Measurements from ENCODE around the gene YWHAB. TPM values are rescaled to one million over a fixed set of nuclear protein-coding genes. Genes with fewer than 3 reads are reported as not detected.

The YWHAB gene
- total and polyA plus RNA-seq, 2 donors (not counting 1 experiment from before 2014, with no cell fraction given): 89.7 to 321 TPM

DNA sequence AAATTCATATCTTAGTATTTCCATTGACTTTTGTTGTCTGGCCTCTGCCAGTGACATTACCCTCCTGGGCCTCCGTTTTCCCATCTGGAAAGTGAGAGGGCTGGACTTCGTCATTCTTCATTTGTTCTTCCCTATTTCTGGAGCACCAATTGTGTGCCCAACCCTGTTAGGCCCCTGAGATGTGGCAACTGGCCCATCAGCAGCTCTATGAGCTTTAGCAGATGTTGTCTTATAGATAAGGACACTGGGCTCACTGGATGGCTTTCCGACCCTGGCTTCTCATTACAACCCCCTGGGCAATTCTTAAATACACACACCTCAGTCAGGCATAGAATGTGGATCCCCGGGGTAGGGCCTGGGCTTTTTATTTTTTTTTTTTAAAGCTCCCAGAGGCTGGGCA, 39.0 kb downstream of the YWHAB start:
- Histone ChIP-seq H3K79me2 (ENCODE audit: control insufficient read depth, insufficient read depth, low read length) (no peaks in the 10 kb centered on the region), H3K4me1 (ENCODE audit: control insufficient read depth, extremely low read depth, insufficient read depth, low read length) (no peaks in the 10 kb centered on the region), H3K27me3 (ENCODE audit: control insufficient read depth, insufficient read depth, low read length) (no peaks in the 10 kb centered on the region), H3K9ac (ENCODE audit: insufficient read depth, low read length) (no peak overlapping the region), H3K4me3 (replicated peaks in 1 of 4; ENCODE audit: control extremely low read depth in 1 of 4, insufficient read depth in 1 of 4, low read depth in 3 of 4, low read length in 4 of 4) (no peak overlapping the region), H3K36me3 (ENCODE audit: control insufficient read depth, insufficient read depth, low read length) (peaks cover 2% of the 10 kb centered on the region), H4K20me1 (ENCODE audit: control insufficient read depth, extremely low read depth, insufficient read depth, low read length) (no peaks in the 10 kb centered on the region), H3K27ac (ENCODE audit: insufficient read depth, low read length) (no peak overlapping the region), H2AFZ (ENCODE audit: low read length) (no peak overlapping the region), H3K4me2 (ENCODE audit: extremely low read depth, insufficient read depth, low read length) (no peak overlapping the region), H3K9me3 (ENCODE audit: control insufficient read depth, insufficient read depth, low read depth, low read length) (no peaks in the 10 kb centered on the region)
- no peak for DNase-seq (ENCODE audit: low read depth in 2 of 2)
- TF ChIP-seq, protein P1, sequence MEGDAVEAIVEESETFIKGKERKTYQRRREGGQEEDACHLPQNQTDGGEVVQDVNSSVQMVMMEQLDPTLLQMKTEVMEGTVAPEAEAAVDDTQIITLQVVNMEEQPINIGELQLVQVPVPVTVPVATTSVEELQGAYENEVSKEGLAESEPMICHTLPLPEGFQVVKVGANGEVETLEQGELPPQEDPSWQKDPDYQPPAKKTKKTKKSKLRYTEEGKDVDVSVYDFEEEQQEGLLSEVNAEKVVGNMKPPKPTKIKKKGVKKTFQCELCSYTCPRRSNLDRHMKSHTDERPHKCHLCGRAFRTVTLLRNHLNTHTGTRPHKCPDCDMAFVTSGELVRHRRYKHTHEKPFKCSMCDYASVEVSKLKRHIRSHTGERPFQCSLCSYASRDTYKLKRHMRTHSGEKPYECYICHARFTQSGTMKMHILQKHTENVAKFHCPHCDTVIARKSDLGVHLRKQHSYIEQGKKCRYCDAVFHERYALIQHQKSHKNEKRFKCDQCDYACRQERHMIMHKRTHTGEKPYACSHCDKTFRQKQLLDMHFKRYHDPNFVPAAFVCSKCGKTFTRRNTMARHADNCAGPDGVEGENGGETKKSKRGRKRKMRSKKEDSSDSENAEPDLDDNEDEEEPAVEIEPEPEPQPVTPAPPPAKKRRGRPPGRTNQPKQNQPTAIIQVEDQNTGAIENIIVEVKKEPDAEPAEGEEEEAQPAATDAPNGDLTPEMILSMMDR (conservative IDR thresholded peaks at IDR 0.05 in 1 of 2, IDR thresholded peaks at IDR 0.05 in 1 of 2; ENCODE audit: low read depth in 1 of 2, low read length in 2 of 2): no peak
- TF ChIP-seq EZH2 (IDR thresholded peaks at IDR 0.05; ENCODE audit: low read length, missing control alignments): no peak

- H3K9me3 ChIP-seq (ENCODE audit: control insufficient read depth, insufficient read depth, low read depth, low read length): no peaks in the 10 kb centered on the region
- no peak overlapping the region for H3K4me2 ChIP-seq (ENCODE audit: extremely low read depth, insufficient read depth, low read length)
- H3K27me3 ChIP-seq (ENCODE audit: control insufficient read depth, insufficient read depth, low read length): no peaks in the 10 kb centered on the region
- H3K9ac ChIP-seq (ENCODE audit: insufficient read depth, low read length): no peak overlapping the region
- H3K36me3 ChIP-seq (ENCODE audit: control insufficient read depth, insufficient read depth, low read length): no peaks in the 10 kb centered on the region
- no peaks in the 10 kb centered on the region for H3K4me1 ChIP-seq (ENCODE audit: control insufficient read depth, extremely low read depth, insufficient read depth, low read length)
- no peak overlapping the region for H2AFZ ChIP-seq (ENCODE audit: low read length)
- no peaks in the 10 kb centered on the region for H3K79me2 ChIP-seq (ENCODE audit: control insufficient read depth, insufficient read depth, low read length)
- H3K27ac ChIP-seq (ENCODE audit: insufficient read depth, low read length): no peak overlapping the region
- no peak for DNase-seq (ENCODE audit: low read depth in 2 of 2)
- H4K20me1 ChIP-seq (ENCODE audit: control insufficient read depth, extremely low read depth, insufficient read depth, low read length): no peaks in the 10 kb centered on the region
- no peak for TF ChIP-seq EZH2 (IDR thresholded peaks at IDR 0.05; ENCODE audit: low read length, missing control alignments)
- TF ChIP-seq, protein P1 (conservative IDR thresholded peaks at IDR 0.05 in 1 of 2, IDR thresholded peaks at IDR 0.05 in 1 of 2; ENCODE audit: low read depth in 1 of 2, low read length in 2 of 2): no peak
- no peak overlapping the region for H3K4me3 ChIP-seq (replicated peaks in 1 of 4; ENCODE audit: control extremely low read depth in 1 of 4, insufficient read depth in 1 of 4, low read depth in 3 of 4, low read length in 4 of 4)
Observed at GRCh38 chr20:44928595-44928994, 43.1 kb downstream of the YWHAB start.

GRCh38 chr20:44930517-44931168, 45.1 kb downstream of the YWHAB start:
- Histone ChIP-seq H3K4me1 (ENCODE audit: control insufficient read depth, extremely low read depth, insufficient read depth, low read length) (no peaks in the 10 kb centered on the region), H3K27ac (ENCODE audit: insufficient read depth, low read length) (no peak overlapping the region), H3K79me2 (ENCODE audit: control insufficient read depth, insufficient read depth, low read length) (no peaks in the 10 kb centered on the region), H3K4me2 (ENCODE audit: extremely low read depth, insufficient read depth, low read length) (no peak overlapping the region), H3K36me3 (ENCODE audit: control insufficient read depth, insufficient read depth, low read length) (peaks cover 2% of the 10 kb centered on the region), H3K4me3 (replicated peaks in 1 of 4; ENCODE audit: control extremely low read depth in 1 of 4, insufficient read depth in 1 of 4, low read depth in 3 of 4, low read length in 4 of 4) (no peak overlapping the region), H3K27me3 (ENCODE audit: control insufficient read depth, insufficient read depth, low read length) (no peaks in the 10 kb centered on the region), H2AFZ (ENCODE audit: low read length) (no peak overlapping the region), H3K9ac (ENCODE audit: insufficient read depth, low read length) (no peak overlapping the region), H3K9me3 (ENCODE audit: control insufficient read depth, insufficient read depth, low read depth, low read length) (no peaks in the 10 kb centered on the region), H4K20me1 (ENCODE audit: control insufficient read depth, extremely low read depth, insufficient read depth, low read length) (no peaks in the 10 kb centered on the region)
- TF ChIP-seq, protein P1 (conservative IDR thresholded peaks at IDR 0.05 in 1 of 2, IDR thresholded peaks at IDR 0.05 in 1 of 2; ENCODE audit: low read depth in 1 of 2, low read length in 2 of 2): no peak
- no peak for TF ChIP-seq EZH2 (IDR thresholded peaks at IDR 0.05; ENCODE audit: low read length, missing control alignments)
- no peak for DNase-seq (ENCODE audit: low read depth in 2 of 2)

Measured in fibroblast of lung (primary cell).